ENCODE results near the gene GXYLT1.
"Not testable (repeated sequence)": the region's sequence is repeated elsewhere in the genome, so short reads cannot be mapped to it uniquely, and the experiment has no call there.

The GXYLT1 gene

GRCh38 chr12:42094277-42094676 is 50.4 kb downstream of the GXYLT1 start:
- DNase-seq (ENCODE audit: low read depth) = no peak

- no peak for DNase-seq (ENCODE audit: low read depth)
These were observed 52.9 kb downstream of the GXYLT1 start for GRCh38 chr12:42091769-42092168.

GRCh38 chr12:42090899-42091298 is 53.8 kb downstream of the GXYLT1 start:
- DNase-seq (ENCODE audit: low read depth) = no peak

- no peak for DNase-seq (ENCODE audit: low read depth)
These were observed 58.6 kb downstream of the GXYLT1 start for GRCh38 chr12:42086031-42086430.

- no peak for DNase-seq (ENCODE audit: low read depth)
These were observed 59.1 kb downstream of the GXYLT1 start for GRCh38 chr12:42085594-42085993.

GRCh38 chr12:42084522-42084921 is 60.2 kb downstream of the GXYLT1 start:
- DNase-seq (ENCODE audit: low read depth) = no peak

- DNase-seq (ENCODE audit: low read depth) = no peak
These were observed 67.7 kb downstream of the GXYLT1 start for GRCh38 chr12:42076976-42077375.

GRCh38 chr12:42070036-42070435 is 74.6 kb downstream of the GXYLT1 start:
- no peak for DNase-seq (ENCODE audit: low read depth)

- no peak for DNase-seq (ENCODE audit: low read depth)
These were observed 85.5 kb downstream of the GXYLT1 start for GRCh38 chr12:42059127-42059526.

GRCh38 chr12:42056130-42056529 is 88.5 kb downstream of the GXYLT1 start:
- DNase-seq (ENCODE audit: low read depth) = no peak

GRCh38 chr12:42053456-42053855 is 91.2 kb downstream of the GXYLT1 start:
- DNase-seq (ENCODE audit: low read depth) = no peak

GRCh38 chr12:42048980-42049379 is 95.7 kb downstream of the GXYLT1 start:
- DNase-seq (ENCODE audit: low read depth) = not testable (repeated sequence)

- DNase-seq (ENCODE audit: low read depth) = no peak
These were observed 105.1 kb downstream of the GXYLT1 start for GRCh38 chr12:42039577-42039976.

- DNase-seq (ENCODE audit: low read depth) = no peak
These were observed 105.5 kb downstream of the GXYLT1 start for GRCh38 chr12:42039176-42039575.

- DNase-seq (ENCODE audit: low read depth) = no peak
These were observed 112.7 kb downstream of the GXYLT1 start for GRCh38 chr12:42031847-42032564.

Measured in activated T-helper 1 cell treated with Interleukin-2 at 50 U/mL for 16 hours (primary cell).